Activated CD4-positive, CD25-positive, alpha-beta regulatory T cell treated with anti-CD3 and anti-CD28 coated beads, Interleukin-2, amount 50 U/mL, for 24 hours (primary cell): ENCODE results near the gene SUGCT.

ENCODE experiments used
- ATAC-seq, 2 donors: fragments of 150-1000 bp; cut with Tn5 transposase; one replicate each; pipeline ENCODE4 v1.10.0; 2021; ENCODE audit warnings: mild to moderate bottlenecking in 1 of 2, moderate library complexity in 1 of 2

Gene SUGCT

GRCh38 chr7:40698214-40698920, 563.6 kb downstream of the SUGCT start:
- no peak for ATAC-seq

GRCh38 chr7:40698921-40699260, 564.1 kb downstream of the SUGCT start:
- ATAC-seq = no peak

- no peak for ATAC-seq
These were observed 566.0 kb downstream of the SUGCT start for GRCh38 chr7:40700653-40701421.

GRCh38 chr7:40701836-40702551, 567.2 kb downstream of the SUGCT start:
- ATAC-seq = no peak

GRCh38 chr7:40704172-40704571, 569.4 kb downstream of the SUGCT start:
- ATAC-seq = no peak

GRCh38 chr7:40706829-40707228, 572.0 kb downstream of the SUGCT start:
- ATAC-seq = no peak

- ATAC-seq = no peak
These were observed 574.5 kb downstream of the SUGCT start for GRCh38 chr7:40709062-40709964.

GRCh38 chr7:40711706-40712105, 576.9 kb downstream of the SUGCT start:
- no peak for ATAC-seq

- ATAC-seq = no peak
These were observed 579.7 kb downstream of the SUGCT start for GRCh38 chr7:40714363-40715052.

GRCh38 chr7:40715053-40715430, 580.2 kb downstream of the SUGCT start:
- no peak for ATAC-seq

GRCh38 chr7:40716052-40716451, 581.2 kb downstream of the SUGCT start:
- ATAC-seq = no peak

GRCh38 chr7:40717242-40717641, 582.4 kb downstream of the SUGCT start:
- ATAC-seq = no peak

GRCh38 chr7:40720416-40720815, 585.6 kb downstream of the SUGCT start:
- ATAC-seq = no peak

- no peak for ATAC-seq
These were observed 586.6 kb downstream of the SUGCT start for GRCh38 chr7:40721342-40721949.

- ATAC-seq = no peak
These were observed 587.4 kb downstream of the SUGCT start for GRCh38 chr7:40722242-40722641.

GRCh38 chr7:40723829-40724228, 589.0 kb downstream of the SUGCT start:
- ATAC-seq = no peak

- no peak for ATAC-seq
These were observed 591.8 kb downstream of the SUGCT start for GRCh38 chr7:40726559-40726958.

- no peak for ATAC-seq
These were observed 598.3 kb downstream of the SUGCT start for GRCh38 chr7:40733114-40733513.

GRCh38 chr7:40733578-40733977, 598.8 kb downstream of the SUGCT start:
- no peak for ATAC-seq

- ATAC-seq = no peak
These were observed 604.5 kb downstream of the SUGCT start for GRCh38 chr7:40739257-40739656.

GRCh38 chr7:40742270-40742669, 607.5 kb downstream of the SUGCT start:
- ATAC-seq = no peak
